CD14-positive monocyte (primary cell): ENCODE measurements around the gene CYBB. TPM values are rescaled to one million over a fixed set of nuclear protein-coding genes. Genes with fewer than 3 reads are reported as not detected.

Experiments
- DNase-seq, 3 donors: peaks; one replicate each; pipeline ENCODE4 v3.0.0-alpha.2; 2011 to 2022
- H2AFZ ChIP-seq: 2 replicates; pipeline ENCODE4 v1.6.0; 2012; ENCODE audit warnings: mild to moderate bottlenecking, low read depth, low read length, inconsistent platforms; ENCODE audit not compliant: insufficient read depth, poor library complexity, severe bottlenecking
- H3K27ac ChIP-seq, 2 donors: 1 replicate in 1 of 2; 2 replicates in 1 of 2; pipeline ENCODE4 v1.5.1; 2012 to 2013; ENCODE audit warnings: low read length in 2 of 2, control low read depth in 1 of 2, inconsistent platforms in 1 of 2, low read depth in 1 of 2, mild to moderate bottlenecking in 1 of 2
- H3K27me3 ChIP-seq, 2 donors: one replicate each; pipeline versions ENCODE4 v1.6.0 to v1.6.1; 2011 to 2013; ENCODE audit warnings: low read length in 2 of 2; ENCODE audit not compliant: control insufficient read depth in 2 of 2, insufficient read depth in 2 of 2
- H3K36me3 ChIP-seq, 2 donors: replicated peaks in 1 of 2; 1 replicate in 1 of 2; 2 replicates in 1 of 2; pipeline versions ENCODE4 v1.5.1 to v1.6.1; 2012 to 2013; ENCODE audit warnings: low read length in 2 of 2, control low read depth in 1 of 2, inconsistent platforms in 1 of 2, mild to moderate bottlenecking in 1 of 2; ENCODE audit not compliant: insufficient read depth in 2 of 2, control insufficient read depth in 1 of 2
- H3K4me1 ChIP-seq, 2 donors: 1 replicate in 1 of 2; 2 replicates in 1 of 2; pipeline versions ENCODE4 v1.5.1 to v1.6.1; 2012 to 2013; ENCODE audit warnings: low read length in 2 of 2, control low read depth in 1 of 2, inconsistent platforms in 1 of 2, mild to moderate bottlenecking in 1 of 2, moderate library complexity in 1 of 2; ENCODE audit not compliant: insufficient read depth in 2 of 2, control insufficient read depth in 1 of 2
- H3K4me2 ChIP-seq: replicated peaks from 2 replicates; pipeline ENCODE3; 2012; ENCODE audit warnings: low read length, moderate library complexity, mild to moderate bottlenecking; ENCODE audit not compliant: poor library complexity, severe bottlenecking; ENCODE audit errors: extremely low read depth
- H3K4me3 ChIP-seq, 3 experiments: fragments of 200-600 bp in 1 of 3; sonication (generic) in 1 of 3; replicated peaks in 1 of 3; 1 replicate in 2 of 3; 2 replicates in 1 of 3; pipeline ENCODE4 v1.5.1; 2011 to 2013; ENCODE audit warnings: low read length in 3 of 3, mild to moderate bottlenecking in 3 of 3, control low read depth in 2 of 3, low read depth in 2 of 3, inconsistent platforms in 1 of 3, moderate library complexity in 1 of 3
- H3K79me2 ChIP-seq: 2 replicates; pipeline ENCODE4 v1.6.0; 2012; ENCODE audit warnings: mild to moderate bottlenecking, control low read depth, inconsistent platforms, low read length, moderate library complexity; ENCODE audit not compliant: insufficient read depth
- H3K9ac ChIP-seq: 2 replicates; pipeline ENCODE4 v1.6.0; 2017; ENCODE audit warnings: low read length, mild to moderate bottlenecking; ENCODE audit not compliant: insufficient read depth, poor library complexity, severe bottlenecking
- H3K9me3 ChIP-seq, 2 donors: replicated peaks in 1 of 2; 1 replicate in 1 of 2; 2 replicates in 1 of 2; pipeline versions ENCODE4 v1.5.1 to v1.6.1; 2012 to 2013; ENCODE audit warnings: low read length in 2 of 2, control low read depth in 1 of 2; ENCODE audit not compliant: control insufficient read depth in 1 of 2, insufficient read depth in 1 of 2
- H4K20me1 ChIP-seq: 2 replicates; pipeline ENCODE4 v1.6.0; 2012; ENCODE audit warnings: mild to moderate bottlenecking, low read length, control low read depth, moderate library complexity; ENCODE audit not compliant: insufficient read depth
- H3K27ac Mint-ChIP-seq, 7 donors: one replicate each; pipeline ENCODE4 v1.8.0; 2020; ENCODE audit warnings: mild to moderate bottlenecking in 7 of 7, mixed read lengths in 7 of 7, moderate library complexity in 6 of 7, inconsistent platforms in 2 of 7
- H3K27me3 Mint-ChIP-seq, 3 donors: one replicate each; pipeline ENCODE4 v1.8.0; 2021 to 2022; ENCODE audit warnings: low read depth in 3 of 3, mild to moderate bottlenecking in 3 of 3, mixed read lengths in 3 of 3, moderate library complexity in 3 of 3, inconsistent platforms in 1 of 3
- H3K36me3 Mint-ChIP-seq, 2 donors: one replicate each; pipeline ENCODE4 v1.8.0; 2020; ENCODE audit warnings: mixed read lengths in 2 of 2, inconsistent platforms in 1 of 2, mild to moderate bottlenecking in 1 of 2
- H3K4me1 Mint-ChIP-seq: one replicate; pipeline ENCODE4 v1.8.0; 2020; ENCODE audit warnings: mild to moderate bottlenecking, mixed read lengths
- H3K4me3 Mint-ChIP-seq, 2 donors: one replicate each; pipeline ENCODE4 v1.8.0; 2020; ENCODE audit warnings: mild to moderate bottlenecking in 2 of 2, mixed read lengths in 2 of 2, moderate library complexity in 1 of 2
- H3K9me3 Mint-ChIP-seq, 7 donors: one replicate each; pipeline ENCODE4 v1.8.0; 2020 to 2022; ENCODE audit warnings: mixed read lengths in 7 of 7, mild to moderate bottlenecking in 6 of 7, moderate library complexity in 6 of 7, inconsistent platforms in 2 of 7
- WGBS: methylation state at CpG from one replicate; pipeline ENCODE4 v1.1.5; 2013; ENCODE audit warnings: missing lambda C conversion rate; ENCODE audit not compliant: insufficient coverage; 5-methylcytosine and 5-hydroxymethylcytosine counted together
- intact Hi-C, 2 donors: fragments of 100-400 bp; cut with micrococcal nuclease; formaldehyde crosslinking; loops; one replicate each; pipeline versions ENCODE4 v1.15.0 to v1.15.1; 2023
- polyA plus RNA-seq, 3 donors: library from polyadenylated mRNA; depleted of rRNA in 1 of 3; unstranded in 2 of 3; stranded (reverse) in 1 of 3; fragments of 300-500 nt in 2 of 3; fragments of >200 nt in 1 of 3; fragmentation: Illumina TruSeq in 2 of 3; gene quantifications; 1 replicate in 2 of 3; 2 replicates in 1 of 3; pipeline ENCODE4 v1.2.3, GENCODE V29; 2012 to 2021
- TF ChIP-seq, protein P1 (sequence below): fragments of 200-600 bp; IDR thresholded peaks from one replicate; pipeline ENCODE4 v1.8.0; 2022; ENCODE audit warnings: antibody characterized with exemption, mild to moderate bottlenecking

Gene CYBB
- polyA plus RNA-seq, 3 donors, result 328 to 851 (median 842) TPM

DNA sequence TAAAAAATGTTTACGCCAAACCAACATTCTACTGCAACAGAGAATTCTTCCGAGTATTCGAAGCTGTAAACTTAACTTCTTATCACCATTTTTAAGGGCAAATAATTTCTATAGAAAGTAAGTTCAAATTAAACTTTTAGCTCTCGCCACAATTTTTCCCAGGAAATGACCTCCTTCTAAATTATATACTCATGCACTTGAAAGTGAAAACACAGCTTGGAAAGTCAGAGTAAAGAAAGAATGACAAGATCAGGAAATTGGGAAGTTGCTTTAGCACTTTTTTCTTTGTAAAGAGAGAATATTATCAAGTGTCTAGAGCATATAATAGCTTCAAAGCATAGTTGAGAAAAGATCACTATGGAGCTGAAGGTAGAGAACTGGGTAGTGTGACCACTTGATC is 1.2 kb downstream of the CYBB start:
- peaks cover 0 to 2% of the 10 kb centered on the region in 2 donors for H3K27me3 ChIP-seq
- WGBS, result no CpG with 5 or more reads among the region's 4 CpGs
- DNase-seq, result no peak
- peak overlapping the region; percentile 84 for H3K4me2 ChIP-seq
- H4K20me1 ChIP-seq, result no peaks in the 10 kb centered on the region
- peaks cover 37 to 59% of the 10 kb centered on the region in 2 donors for H3K4me1 ChIP-seq
- H3K9ac ChIP-seq, result peak overlapping the region; percentile 66
- peak overlapping the region; percentile 49 to 96 (median 88) for H3K27ac Mint-ChIP-seq
- peaks cover 0 to 4% (median 0%) of the 10 kb centered on the region in 3 donors for H3K27me3 Mint-ChIP-seq
- intact Hi-C loops, result no loop called here
- H3K36me3 ChIP-seq, result peaks cover 28 to 37% of the 10 kb centered on the region in 2 donors
- peak overlapping the region; percentile 80 to 99 (median 91) for H3K4me3 ChIP-seq
- peak overlapping the region; percentile 79 to 95 for H3K4me3 Mint-ChIP-seq
- peaks cover 36 to 48% of the 10 kb centered on the region in 2 donors for H3K36me3 Mint-ChIP-seq
- H3K9me3 ChIP-seq, result no peaks in the 10 kb centered on the region
- H3K27ac ChIP-seq, result peak overlapping the region in 1 of 2 donors; percentile 86
- TF ChIP-seq, protein P1, sequence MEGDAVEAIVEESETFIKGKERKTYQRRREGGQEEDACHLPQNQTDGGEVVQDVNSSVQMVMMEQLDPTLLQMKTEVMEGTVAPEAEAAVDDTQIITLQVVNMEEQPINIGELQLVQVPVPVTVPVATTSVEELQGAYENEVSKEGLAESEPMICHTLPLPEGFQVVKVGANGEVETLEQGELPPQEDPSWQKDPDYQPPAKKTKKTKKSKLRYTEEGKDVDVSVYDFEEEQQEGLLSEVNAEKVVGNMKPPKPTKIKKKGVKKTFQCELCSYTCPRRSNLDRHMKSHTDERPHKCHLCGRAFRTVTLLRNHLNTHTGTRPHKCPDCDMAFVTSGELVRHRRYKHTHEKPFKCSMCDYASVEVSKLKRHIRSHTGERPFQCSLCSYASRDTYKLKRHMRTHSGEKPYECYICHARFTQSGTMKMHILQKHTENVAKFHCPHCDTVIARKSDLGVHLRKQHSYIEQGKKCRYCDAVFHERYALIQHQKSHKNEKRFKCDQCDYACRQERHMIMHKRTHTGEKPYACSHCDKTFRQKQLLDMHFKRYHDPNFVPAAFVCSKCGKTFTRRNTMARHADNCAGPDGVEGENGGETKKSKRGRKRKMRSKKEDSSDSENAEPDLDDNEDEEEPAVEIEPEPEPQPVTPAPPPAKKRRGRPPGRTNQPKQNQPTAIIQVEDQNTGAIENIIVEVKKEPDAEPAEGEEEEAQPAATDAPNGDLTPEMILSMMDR, result no peak
- peaks cover 67% of the 10 kb centered on the region for H3K79me2 ChIP-seq
- peaks cover 0 to 2% (median 0%) of the 10 kb centered on the region in 7 donors for H3K9me3 Mint-ChIP-seq
- H2AFZ ChIP-seq, result no peak overlapping the region
- peaks cover 42% of the 10 kb centered on the region for H3K4me1 Mint-ChIP-seq

DNA sequence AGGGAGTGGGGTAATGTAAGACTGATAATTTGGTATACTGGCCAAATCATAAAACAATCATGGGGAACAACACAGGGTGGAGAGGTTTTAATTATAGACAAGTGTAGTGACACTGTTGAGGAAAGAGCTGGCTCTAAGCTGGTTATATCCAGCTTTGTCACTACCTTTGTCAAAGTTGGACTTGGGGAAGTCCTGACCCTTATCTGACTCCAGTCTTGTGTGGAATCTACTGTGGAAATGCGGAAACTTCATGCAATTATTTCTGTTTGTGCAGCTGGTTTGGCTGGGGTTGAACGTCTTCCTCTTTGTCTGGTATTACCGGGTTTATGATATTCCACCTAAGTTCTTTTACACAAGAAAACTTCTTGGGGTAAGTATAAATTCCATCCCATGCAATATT is 2.0 kb downstream of the CYBB start:
- intact Hi-C loops, result no loop called here
- Histone ChIP-seq H3K27ac (peak overlapping the region; percentile 73 to 86), H3K9me3 (no peaks in the 10 kb centered on the region), H3K27me3 (peaks cover 0 to 2% of the 10 kb centered on the region in 2 donors), H3K4me3 (peak overlapping the region; percentile 80 to 99 (median 91)), H3K9ac (peak overlapping the region; percentile 66), H3K79me2 (peaks cover 67% of the 10 kb centered on the region), H2AFZ (no peak overlapping the region), H4K20me1 (no peaks in the 10 kb centered on the region), H3K4me1 (peaks cover 37 to 59% of the 10 kb centered on the region in 2 donors), H3K36me3 (peaks cover 36 to 42% of the 10 kb centered on the region in 2 donors), H3K4me2 (peak overlapping the region; percentile 84)
- WGBS, result no CpG with 5 or more reads among the region's 3 CpGs
- TF ChIP-seq, protein P1, result no peak
- H3K4me1 Mint-ChIP-seq, result peaks cover 40% of the 10 kb centered on the region
- peaks cover 43 to 55% of the 10 kb centered on the region in 2 donors for H3K36me3 Mint-ChIP-seq
- peaks cover 0 to 2% (median 0%) of the 10 kb centered on the region in 7 donors for H3K9me3 Mint-ChIP-seq
- H3K27me3 Mint-ChIP-seq, result peaks cover 0 to 6% (median 0%) of the 10 kb centered on the region in 3 donors
- peak overlapping the region; percentile 80 to 96 (median 88) for H3K27ac Mint-ChIP-seq
- DNase-seq, result peak; percentile 49 to 83 (median 51)
- peak overlapping the region; percentile 79 to 95 for H3K4me3 Mint-ChIP-seq
